HG02970 (cell line): ENCODE results near the gene PLAAT1.

Experiments used
- ATAC-seq: cut with Tn5 transposase; IDR thresholded peaks from one replicate; pipeline ENCODE4 v1.9.1; 2021; ENCODE audit warnings: mild to moderate bottlenecking, moderate library complexity, moderate number of reproducible peaks; ENCODE audit not compliant: unreplicated experiment, low FRiP score

PLAAT1 gene

DNA sequence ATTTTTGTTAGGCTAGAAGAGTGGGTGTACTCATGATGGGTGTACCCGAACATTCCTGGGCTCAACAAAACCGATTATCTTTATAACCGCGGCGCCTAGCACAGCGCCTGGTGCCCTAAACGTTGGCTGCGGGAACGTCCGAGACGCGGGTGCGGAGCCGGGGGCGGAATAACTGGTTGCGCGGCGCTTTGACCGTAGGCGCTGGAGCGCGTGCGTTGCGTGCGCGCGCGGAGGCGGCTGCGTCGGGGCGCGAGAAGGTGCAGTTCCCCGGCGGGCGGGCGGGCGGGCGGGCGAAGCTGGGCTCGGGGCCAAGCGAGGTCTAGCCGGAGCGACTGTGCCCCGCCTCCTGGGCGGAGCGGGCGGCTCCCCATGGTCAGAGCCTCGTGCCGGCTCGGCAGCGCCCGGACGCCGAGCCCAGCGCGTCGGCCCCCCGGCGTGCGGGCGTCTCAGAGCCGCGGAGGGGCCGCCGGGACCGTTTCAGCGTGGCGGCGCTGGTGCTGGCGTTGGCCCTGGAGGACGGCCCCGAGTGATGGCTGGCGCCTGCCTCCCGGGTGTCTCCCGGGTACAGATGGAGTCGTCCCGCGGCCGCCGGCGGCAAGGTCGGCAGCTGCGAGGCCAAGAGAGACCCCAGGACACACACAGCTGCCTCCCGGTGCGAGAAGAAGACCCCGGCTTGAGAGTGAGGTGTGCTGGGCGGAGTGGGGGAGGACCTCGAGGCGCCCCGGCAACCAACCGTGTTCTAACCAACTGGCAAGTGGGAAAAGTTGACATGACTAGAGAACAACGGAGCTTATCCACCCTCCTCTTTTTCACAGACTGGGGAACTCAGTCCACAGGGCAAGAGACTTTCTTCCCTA, at the start of gene PLAAT1:
PLAAT1 (plus strand) TSS at position 373 of the 857 bp plus-strand sequence. CDS start 14,429 bp downstream, outside the sequence.
- no peak for ATAC-seq

DNA sequence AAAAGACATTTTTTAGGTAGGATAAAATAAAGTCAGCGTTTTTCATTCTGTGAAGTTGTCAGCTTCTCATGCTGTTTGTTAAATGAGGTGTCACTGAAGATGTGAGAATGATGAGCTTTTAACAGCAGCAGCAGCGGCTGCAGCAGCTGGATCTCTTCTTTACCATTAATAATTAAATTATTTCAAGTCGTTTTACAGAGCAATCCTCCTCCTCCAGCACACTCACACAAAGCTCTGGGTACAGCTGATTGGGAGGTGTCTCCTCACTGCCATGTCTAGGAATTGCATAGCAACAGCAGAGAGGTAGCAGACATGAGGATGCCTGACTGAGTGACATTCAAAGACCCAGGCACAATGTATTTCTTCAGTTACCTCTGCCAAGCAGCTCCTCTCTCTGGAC, 46.7 kb upstream of the PLAAT1 start:
- no peak for ATAC-seq

DNA sequence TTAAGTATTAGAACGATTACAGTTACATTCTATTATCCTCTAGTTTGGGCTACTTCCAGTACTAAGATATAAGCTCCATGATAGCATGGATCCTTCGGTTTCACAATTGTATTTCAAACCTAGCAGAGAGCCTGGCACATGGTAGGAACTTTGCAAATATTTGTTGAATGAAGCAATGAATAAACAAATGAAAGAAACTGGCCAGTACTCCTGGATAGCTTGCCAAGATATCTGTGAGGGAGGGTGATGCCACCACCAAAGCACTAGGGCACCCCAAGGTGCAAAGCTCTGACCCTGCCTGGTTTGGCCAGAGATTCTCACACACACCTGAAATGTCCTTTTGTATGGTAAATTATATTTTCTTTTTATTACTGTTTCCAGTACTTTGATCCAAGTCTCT, 44.3 kb upstream of the PLAAT1 start:
- ATAC-seq: no peak

DNA sequence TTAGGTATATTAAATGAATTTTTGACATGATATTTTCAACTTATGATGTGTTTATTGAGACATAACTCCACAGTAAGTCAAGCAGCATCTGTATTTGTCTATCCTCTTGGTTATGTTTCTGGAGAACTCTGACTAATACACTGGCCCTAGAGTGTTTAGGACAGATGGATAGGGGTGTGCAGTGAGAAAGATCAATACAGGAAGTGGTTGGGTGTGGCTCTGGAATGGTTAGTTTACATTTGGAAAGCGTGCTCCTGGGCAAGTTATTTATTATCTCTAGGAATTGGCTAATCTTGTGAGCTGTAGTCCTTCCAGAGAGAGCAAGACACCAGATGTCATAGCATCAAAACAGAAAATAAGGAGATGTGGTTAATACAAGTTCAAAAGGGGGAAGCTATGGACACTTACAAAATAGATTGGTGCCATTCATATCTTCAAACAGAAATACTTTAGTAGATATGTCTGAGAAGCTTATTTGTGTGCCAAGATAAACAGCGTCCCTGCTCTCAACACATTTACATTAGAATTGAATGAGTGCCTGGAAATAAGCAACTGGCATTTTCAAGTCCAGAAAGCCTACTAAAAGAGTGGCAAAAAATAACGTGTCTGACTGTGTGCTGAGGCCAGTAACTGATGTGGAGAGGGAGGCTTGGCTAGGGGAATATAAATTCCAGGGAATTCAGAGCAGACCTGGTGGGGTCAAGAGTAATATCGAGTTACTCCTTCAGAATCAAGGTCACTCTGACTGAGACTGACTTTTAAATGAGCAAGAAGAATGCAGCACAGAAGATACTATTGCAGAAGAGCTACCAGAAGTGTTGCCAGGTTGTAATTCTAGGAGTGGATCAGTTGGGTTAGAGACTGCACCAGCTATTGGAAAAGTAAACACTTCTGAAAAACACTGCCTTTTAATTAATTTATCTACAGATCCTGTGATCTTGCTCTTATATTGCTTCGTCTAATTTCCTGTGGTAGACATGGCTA, 33.4 kb upstream of the PLAAT1 start:
- no peak for ATAC-seq

DNA sequence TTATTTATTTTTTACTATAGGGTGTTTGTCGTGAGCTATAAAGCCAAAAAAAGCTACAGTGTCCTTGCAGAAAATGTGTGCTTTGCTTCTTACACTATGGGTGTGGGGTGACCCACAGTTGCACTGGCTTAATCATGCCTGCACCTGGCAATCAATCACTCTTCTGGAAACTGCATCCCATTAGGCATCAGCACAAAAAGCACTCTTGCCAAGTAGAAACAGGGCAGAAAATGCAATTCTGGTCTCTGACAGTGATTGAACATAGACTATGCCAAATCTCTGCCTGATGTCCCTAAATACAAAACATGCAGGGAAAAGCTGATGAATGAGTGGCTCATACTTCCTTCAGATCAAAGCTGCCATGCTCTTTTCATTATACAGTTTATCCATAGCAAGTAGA, 30.4 kb upstream of the PLAAT1 start:
- ATAC-seq: no peak

DNA sequence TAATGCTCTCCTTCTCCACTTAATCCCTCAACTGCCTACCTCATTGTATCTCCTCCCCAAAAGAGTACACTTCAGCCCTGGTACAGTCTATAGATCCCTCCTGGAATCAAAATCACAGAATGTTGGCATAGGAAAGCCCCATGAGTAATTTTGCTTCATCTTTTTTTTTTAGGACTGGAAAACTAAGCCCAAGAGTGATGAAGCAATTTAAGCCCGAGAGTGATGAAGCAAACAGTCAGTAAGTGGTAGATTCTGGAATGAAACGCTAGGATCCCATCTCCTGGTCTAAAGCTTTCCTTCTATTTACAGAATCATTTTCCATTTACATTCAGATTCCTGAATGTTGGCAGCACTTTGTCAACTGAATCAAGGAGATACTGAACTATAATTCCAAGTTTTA, 29.8 kb upstream of the PLAAT1 start:
- no peak for ATAC-seq

DNA sequence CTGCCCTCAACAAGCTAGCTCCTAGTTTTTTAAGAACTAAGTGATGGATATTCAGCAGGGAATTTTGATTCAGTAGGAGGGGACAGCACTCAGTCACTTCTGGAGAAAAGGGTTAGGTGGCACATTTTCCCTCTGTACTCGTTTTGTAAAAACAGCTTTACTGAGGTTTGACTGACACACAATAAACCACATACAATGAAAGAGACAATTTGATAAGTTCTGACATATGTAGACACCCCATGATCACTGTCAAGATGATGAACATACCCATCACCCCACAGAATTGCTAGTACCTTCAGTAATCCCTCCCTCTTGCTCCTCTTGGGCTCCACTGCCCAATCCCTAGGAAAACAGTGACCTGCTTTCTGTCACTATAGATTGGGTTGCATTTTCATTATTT, 29.0 kb upstream of the PLAAT1 start:
- ATAC-seq: no peak

DNA sequence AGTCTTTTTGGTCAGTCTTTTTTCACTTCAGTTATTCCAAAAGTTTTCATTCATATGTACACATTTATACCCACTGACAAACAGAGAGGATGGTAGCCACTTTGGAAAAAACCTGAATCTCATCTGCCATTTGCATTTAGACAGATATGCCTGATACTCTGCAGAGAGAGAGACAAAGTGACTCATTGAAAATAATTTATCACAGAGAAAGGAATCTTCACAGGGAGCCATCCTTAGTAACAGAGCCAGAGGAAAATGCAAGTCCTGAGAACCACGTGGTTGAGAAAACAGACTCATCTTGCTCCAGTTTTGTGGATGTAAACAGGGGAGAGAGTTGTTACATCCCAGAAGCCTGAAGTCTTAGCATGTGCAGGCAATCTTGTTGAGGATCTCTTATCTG, 28.2 kb upstream of the PLAAT1 start:
- no peak for ATAC-seq

DNA sequence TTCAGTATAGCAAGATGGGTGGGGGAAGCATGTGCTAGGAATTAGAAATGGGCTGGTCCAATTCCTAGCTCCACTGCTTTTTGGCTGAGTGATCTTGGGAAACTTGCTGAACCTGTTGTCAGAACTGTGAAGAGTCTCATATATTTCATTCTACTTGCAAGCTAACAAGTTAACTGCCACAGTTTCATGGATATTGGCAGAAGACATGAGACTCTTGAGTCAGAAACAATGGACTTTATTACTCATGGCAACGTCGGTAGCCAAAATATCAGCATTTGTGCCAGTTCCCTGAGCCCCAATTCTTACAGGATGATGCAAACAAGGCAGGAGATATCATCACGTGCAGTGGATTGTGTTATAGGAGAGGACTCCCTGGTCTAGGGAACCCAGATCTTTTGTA, 26.6 kb upstream of the PLAAT1 start:
- no peak for ATAC-seq

DNA sequence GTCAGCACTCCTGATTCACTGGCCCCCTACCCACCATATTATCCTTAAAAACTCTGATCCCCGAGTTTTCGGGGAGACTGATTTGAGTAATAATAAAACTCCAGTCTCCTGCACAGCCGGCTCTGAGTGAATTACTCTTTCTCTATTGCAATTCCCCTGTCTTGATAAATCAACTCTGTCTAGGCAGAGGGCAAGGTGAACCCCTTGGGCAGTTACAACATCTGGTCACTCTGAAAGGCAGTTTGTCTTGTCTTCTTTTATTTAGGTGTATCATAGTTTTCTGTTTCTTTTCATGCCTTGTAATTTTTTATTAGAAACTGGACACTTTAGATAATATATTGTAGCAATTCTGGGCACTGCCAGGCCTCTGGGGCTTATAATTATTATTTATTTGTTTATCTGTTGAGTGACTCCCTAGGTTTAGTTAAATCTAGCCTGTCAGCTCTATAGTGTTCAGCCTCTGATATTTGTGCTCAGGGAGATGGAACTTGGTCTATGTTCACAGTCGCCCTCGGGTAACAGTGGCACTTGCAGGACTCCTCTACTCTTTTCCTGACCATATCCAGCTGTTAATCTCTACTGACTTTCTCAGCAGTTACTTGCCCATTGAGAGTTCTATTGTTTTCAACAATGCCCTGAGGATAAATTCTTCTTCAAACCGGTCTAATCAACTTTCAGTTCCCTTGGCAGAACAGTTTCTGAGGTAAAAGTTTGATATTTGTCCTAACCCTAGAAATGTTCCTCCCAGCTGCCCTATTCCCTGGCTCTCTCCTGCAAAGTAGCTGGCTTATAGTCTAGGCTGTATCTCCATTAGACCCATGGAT, 15.5 kb upstream of the PLAAT1 start:
- no peak for ATAC-seq

DNA sequence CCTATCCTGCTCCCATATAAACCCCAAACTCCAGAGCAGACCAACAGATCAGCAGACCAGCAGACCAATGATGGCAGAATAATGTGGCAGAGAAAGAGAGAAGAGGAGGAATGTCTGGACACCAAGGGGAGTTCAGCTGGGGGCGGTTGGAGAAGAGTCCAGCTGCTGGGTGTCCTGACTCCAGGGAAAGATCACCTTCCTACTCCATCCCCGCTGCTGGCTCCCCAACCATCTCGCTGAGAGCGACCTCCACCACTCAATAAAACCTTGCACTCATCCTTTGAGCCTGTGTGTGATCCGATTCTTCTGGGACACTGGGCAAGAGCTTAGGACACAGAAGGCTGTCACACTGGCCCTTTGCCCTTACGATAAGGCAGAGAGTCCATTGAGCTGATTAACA, 12.8 kb upstream of the PLAAT1 start:
- ATAC-seq: no peak

DNA sequence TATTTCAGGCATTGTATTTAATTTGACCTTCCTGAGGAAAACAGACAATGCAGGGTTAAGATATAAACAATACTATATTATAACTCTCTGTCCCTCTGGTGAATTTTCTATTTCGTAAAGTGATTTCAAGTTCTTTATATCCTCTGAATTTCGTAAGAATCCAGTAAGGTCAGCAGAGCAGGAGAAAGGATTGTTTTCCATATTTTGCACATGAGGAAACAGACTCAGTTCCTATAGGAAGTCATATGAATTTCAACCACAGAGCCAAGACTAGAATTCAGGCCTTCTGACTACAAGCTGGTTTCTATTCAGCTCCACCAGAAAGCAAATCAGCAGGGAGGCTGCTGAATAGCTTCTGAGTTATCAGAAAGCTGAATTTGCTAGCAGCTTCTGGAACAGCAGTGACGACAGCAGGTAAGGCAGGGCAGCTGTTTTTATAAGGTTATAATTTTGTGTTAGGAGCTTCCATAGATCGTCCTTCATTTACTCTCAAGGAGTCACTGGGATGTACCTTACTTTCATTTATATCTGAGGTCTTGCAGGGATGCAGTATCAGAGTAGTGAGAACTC, 11.1 kb upstream of the PLAAT1 start:
- ATAC-seq: no peak

DNA sequence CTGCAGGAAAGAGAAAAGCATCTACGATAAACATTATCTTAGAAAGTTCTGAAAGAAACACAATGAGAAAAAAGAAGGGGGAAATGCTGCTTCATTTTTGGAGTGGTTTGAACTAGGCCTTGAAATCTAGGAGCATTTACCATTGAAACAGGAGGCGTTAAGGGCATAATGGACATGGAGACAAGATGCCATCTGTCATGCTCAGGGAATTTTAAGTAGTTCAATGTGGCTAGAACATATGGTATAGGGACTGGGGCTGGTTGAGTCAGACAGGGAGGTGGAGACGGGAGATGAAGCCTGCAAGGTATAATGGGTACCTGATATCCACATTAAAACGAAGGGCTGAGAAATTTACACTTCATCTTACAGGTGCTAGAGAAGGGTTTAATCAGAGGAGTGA, 10.4 kb upstream of the PLAAT1 start:
- no peak for ATAC-seq

DNA sequence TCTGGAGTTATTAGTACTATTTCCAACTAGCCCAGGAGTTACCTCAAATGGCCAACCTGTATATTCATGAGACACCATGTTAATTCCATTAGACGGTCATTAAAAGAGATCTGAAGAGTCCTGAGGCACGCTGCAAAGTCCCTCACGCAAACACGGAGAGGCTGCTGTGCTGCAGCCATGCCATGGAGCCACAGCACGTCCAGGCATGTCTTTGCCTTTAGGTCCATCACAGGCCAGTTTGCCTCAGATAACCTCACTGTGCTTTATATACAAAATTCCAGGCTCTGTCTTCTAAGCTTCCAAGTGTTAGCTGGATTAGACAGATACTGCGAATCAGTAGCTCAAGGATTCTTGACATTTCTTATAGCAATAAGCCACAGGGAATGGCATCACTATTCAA, 9.8 kb upstream of the PLAAT1 start:
- ATAC-seq: no peak

DNA sequence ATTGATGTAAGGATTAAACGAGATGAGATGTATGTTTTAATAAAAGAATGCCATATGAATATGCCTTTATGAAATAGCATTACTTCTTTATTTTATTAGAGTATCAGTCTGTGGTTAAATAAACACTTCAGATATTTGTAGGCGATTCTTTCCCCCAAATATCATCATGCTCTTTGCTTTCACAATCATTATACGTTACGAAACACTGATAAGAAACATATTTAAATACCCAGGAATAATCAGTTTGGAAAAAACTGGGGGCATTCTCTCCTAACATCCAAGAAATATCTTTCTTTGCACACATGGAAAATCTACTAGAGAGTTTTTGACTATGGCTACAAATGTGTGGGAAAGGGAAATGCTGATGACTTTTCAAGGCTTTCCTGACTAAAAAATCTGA, 4.4 kb upstream of the PLAAT1 start:
- ATAC-seq: no peak

DNA sequence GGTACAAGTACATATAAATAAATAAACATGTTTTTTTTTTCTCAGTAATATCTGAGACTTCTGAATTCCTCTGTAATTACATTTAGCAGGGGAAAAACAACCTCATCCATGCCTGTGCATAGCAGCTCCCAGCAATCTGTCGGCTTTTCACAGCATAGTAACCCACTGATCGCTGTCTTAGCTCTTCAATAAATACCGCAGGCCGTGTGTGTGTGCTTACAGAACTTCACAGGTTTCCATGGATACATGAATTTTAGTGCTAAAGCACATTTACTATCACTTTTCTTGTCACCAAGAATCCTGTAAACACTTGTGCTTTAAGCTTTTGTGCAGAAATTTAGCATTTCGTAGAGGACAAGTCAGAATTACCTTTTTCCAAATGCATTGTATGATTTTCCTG, 4.0 kb upstream of the PLAAT1 start:
- ATAC-seq: no peak

DNA sequence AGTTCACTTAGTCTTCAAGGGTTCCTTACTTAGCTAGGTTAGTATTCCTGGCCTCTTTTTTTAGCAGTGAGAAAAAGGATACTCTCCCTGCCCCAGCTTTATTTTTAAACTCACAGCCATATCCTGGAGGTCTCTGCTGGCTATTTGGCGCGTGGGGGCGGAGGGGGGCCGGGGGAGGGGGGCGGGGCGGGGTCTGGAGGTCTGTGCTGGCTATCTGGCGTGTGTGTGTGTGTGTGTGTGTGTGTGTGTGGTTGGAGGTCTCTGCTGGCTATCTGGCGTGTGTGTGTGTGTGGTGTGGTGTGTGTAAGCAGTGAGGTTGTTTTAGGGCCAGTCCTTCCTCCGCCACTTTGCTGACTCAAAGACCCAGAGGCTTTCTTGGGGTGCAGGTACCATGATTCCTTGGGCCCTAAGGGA, 579 bp upstream of the PLAAT1 start:
- no peak for ATAC-seq

DNA sequence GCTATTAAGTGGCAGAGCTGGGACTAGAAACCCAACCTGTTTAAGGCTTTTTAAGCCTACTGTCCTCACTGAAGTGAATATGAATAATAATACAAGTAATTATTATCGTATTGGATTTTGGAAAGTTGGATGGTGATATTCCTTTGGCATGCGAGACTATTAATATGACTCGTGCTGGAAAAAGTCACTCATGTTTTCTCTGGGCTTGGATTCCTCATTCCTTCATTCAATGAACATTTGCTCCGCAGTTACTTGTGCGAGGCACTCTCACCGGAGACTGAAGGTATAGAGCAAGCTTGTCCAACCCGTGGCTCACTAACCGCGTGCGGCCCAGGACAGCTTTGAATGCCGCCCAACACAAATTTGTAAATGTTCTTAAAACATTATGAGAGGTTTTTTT, 694 bp downstream of the PLAAT1 start:
- no peak for ATAC-seq

DNA sequence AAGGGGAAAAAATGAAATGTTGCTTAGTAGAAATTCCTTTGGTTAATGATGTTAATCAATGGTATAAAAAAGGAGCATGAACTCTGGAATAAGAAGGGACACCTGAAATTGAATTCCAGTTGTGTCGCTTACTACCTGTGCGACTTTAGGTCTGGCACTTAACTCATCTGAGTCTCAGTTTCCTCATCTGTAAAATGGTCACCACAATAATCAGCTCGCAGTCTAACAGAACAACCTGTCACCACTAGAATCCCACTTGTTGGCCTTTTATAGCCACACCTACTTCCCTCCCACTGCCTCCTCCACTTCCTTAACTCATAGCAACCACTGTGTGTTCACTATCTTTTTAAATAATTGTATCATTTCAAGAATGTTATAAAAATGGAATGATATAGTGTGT, 2.5 kb downstream of the PLAAT1 start:
- no peak for ATAC-seq

DNA sequence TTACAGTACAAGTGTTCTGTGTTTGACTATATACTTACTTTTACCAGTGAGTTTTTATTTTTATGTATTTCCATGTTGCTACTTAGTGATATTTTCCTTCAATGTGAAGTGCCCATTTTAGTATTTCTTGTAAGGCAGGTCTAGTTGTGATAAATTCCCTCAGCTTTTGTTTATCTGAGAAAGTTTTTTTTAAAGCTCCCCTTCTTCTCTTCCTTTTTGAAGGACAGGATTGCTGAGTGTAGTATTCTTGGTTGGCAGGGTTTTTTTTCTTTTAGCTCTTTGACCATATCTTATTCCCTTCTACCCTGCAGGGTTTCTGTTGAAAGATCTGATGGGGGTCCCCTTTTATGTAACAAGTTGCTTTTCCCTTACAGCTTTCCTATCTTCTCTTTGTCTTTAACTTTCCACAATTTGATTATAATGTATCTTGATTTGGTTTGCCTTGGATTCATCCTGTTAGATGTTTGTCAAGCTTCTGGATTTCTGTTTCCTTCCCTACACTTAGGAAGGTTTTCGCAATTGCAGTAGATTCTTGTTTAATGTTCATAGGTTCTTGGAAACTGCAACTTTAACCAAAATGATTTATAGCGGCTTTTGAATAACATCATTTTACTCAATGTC, 7.9 kb downstream of the PLAAT1 start:
- no peak for ATAC-seq
